Endothelial cell of umbilical vein (primary cell): Measurements from ENCODE around the gene MCC. TPM values are rescaled to one million over a fixed set of nuclear protein-coding genes. Genes with fewer than 3 reads are reported as not detected.

Experiments used
- BruUV-seq: library from RNA; stranded (reverse); fragments of 400-500 nt; replicated peaks from 2 replicates; lab custom pipeline; 2021; lab: Mats Ljungman, UMichigan
- CTCF ChIA-PET: fragments of 300-600, 350-600 bp; sonication (Branson Sonifier 250); formaldehyde crosslinking; loops from one replicate; lab custom pipeline; 2021; ENCODE audit warnings: antibody characterized with exemption, inconsistent platforms; lab: Charles Lee
- POLR2A ChIA-PET: fragments of 300-600, 350-600 bp; sonication (Branson Sonifier 250); formaldehyde crosslinking; loops from one replicate; lab custom pipeline; 2021; ENCODE audit warnings: antibody characterized with exemption, inconsistent platforms; lab: Charles Lee
- DNase-seq: peaks from one replicate; pipeline ENCODE4 v3.0.0-alpha.2; 2011; ENCODE audit warnings: low read depth, low spot score
- FAIRE-seq: peaks from 2 replicates; lab custom pipeline; 2011; peaks lifted over from hg19 to GRCh38; lab: Jason Lieb, UNC
- H2AFZ ChIP-seq: 2 replicates; pipeline ENCODE4 v1.6.0; 2012; ENCODE audit warnings: low read depth, low read length, control low read depth, inconsistent platforms
- H3K27ac ChIP-seq: 2 replicates; pipeline ENCODE4 v1.5.1; 2011; ENCODE audit warnings: low read depth, mild to moderate bottlenecking, control low read depth, low read length, moderate library complexity; ENCODE audit not compliant: insufficient read depth
- H3K27me3 ChIP-seq, 2 experiments: 2 replicates each; pipeline versions ENCODE4 v1.6.0 to v1.6.1; 2011; ENCODE audit warnings: low read length in 2 of 2, mixed read lengths in 1 of 2; ENCODE audit not compliant: control insufficient read depth in 2 of 2, insufficient read depth in 2 of 2
- H3K36me3 ChIP-seq, 2 experiments: 2 replicates in 1 of 2; 3 replicates in 1 of 2; pipeline ENCODE4 v1.5.1; 2011; ENCODE audit warnings: low read length in 2 of 2, mild to moderate bottlenecking in 1 of 2, moderate library complexity in 1 of 2; ENCODE audit not compliant: control insufficient read depth in 2 of 2, insufficient read depth in 2 of 2; ENCODE audit errors: extremely low read depth in 1 of 2
- H3K4me1 ChIP-seq: 3 replicates; pipeline ENCODE4 v1.5.1; 2011; ENCODE audit warnings: mild to moderate bottlenecking, low read length; ENCODE audit not compliant: control insufficient read depth, insufficient read depth; ENCODE audit errors: extremely low read depth
- H3K4me2 ChIP-seq: 2 replicates; pipeline ENCODE4 v1.6.1; 2011; ENCODE audit warnings: low read length, control low read depth, mixed read lengths; ENCODE audit not compliant: insufficient read depth
- H3K4me3 ChIP-seq, 3 experiments: fragments of 200-600 bp in 1 of 3; sonication (generic), shearing (Covaris generic) in 1 of 3; replicated peaks in 1 of 3; 2 replicates each; pipeline ENCODE4 v1.5.1; 2011 to 2016; ENCODE audit warnings: control low read depth in 3 of 3, low read length in 3 of 3, mild to moderate bottlenecking in 2 of 3, inconsistent platforms in 1 of 3, low read depth in 1 of 3, moderate library complexity in 1 of 3; ENCODE audit not compliant: insufficient read depth in 1 of 3
- H3K79me2 ChIP-seq: 2 replicates; pipeline ENCODE4 v1.6.0; 2012; ENCODE audit warnings: low read length, inconsistent platforms; ENCODE audit not compliant: control insufficient read depth, insufficient read depth
- H3K9ac ChIP-seq: replicated peaks from 2 replicates; pipeline ENCODE3; 2011; ENCODE audit warnings: low read length, control low read depth; ENCODE audit not compliant: insufficient read depth; ENCODE audit errors: extremely low read depth
- H3K9me1 ChIP-seq: replicated peaks from 3 replicates; pipeline ENCODE4 v1.6.0; 2011; ENCODE audit warnings: mild to moderate bottlenecking, low read length; ENCODE audit not compliant: control insufficient read depth, insufficient read depth; ENCODE audit errors: extremely low read depth
- H3K9me3 ChIP-seq: replicated peaks from 2 replicates; pipeline ENCODE4 v1.5.1; 2012; ENCODE audit warnings: low read length, inconsistent platforms; ENCODE audit not compliant: control insufficient read depth, insufficient read depth
- H4K20me1 ChIP-seq: replicated peaks from 2 replicates; pipeline ENCODE3; 2011; ENCODE audit warnings: mild to moderate bottlenecking, low read length; ENCODE audit not compliant: control insufficient read depth, insufficient read depth; ENCODE audit errors: extremely low read depth
- EZH2 ChIP-seq: IDR thresholded peaks from 2 replicates; pipeline ENCODE4 v1.6.1; 2012; ENCODE audit warnings: borderline replicate concordance, low read depth, mild to moderate bottlenecking, moderate library complexity, low read length, inconsistent platforms; ENCODE audit not compliant: severe bottlenecking
- FOS ChIP-seq: IDR thresholded peaks from 2 replicates; pipeline ENCODE4 v1.6.1; 2011; ENCODE audit warnings: mild to moderate bottlenecking, low read length, moderate library complexity, borderline replicate concordance; ENCODE audit not compliant: insufficient read depth
- GATA2 ChIP-seq: IDR thresholded peaks from 2 replicates; pipeline ENCODE4 v1.7.0; 2011; ENCODE audit warnings: low read depth, mild to moderate bottlenecking, moderate library complexity, mixed read lengths, low read length; ENCODE audit not compliant: insufficient read length, insufficient read depth
- JUN ChIP-seq: IDR thresholded peaks from 2 replicates; pipeline ENCODE4 v1.6.1; 2011; ENCODE audit warnings: borderline replicate concordance, low read depth; ENCODE audit not compliant: insufficient read length, insufficient read depth
- MYC ChIP-seq: IDR thresholded peaks from one replicate; pipeline ENCODE4 v1.6.1; 2011; ENCODE audit warnings: mild to moderate bottlenecking, low read depth, low read length
- POLR2A ChIP-seq: IDR thresholded peaks from 2 replicates; pipeline ENCODE4 v1.6.1; 2012; ENCODE audit warnings: low read depth, mild to moderate bottlenecking, control low read depth, low read length
- POLR2AphosphoS5 ChIP-seq: IDR thresholded peaks from 2 replicates; pipeline ENCODE4 v1.6.1; 2012; ENCODE audit warnings: low read depth, mild to moderate bottlenecking, control low read depth, low read length, moderate library complexity; ENCODE audit not compliant: insufficient read depth
- dilution Hi-C: fragments of 300-500 bp; cut with MboI; formaldehyde crosslinking; loops from one replicate; pipeline ENCODE4 v1.15.0; 2019; ENCODE audit warnings: low sequenced_read_pairs; ENCODE audit not compliant: extremely low pct_ligation_motif_present
- intact Hi-C: fragments of 100-400 bp; cut with micrococcal nuclease; formaldehyde crosslinking; loops from one replicate; pipeline ENCODE4 v1.10.0; 2022
- polyA plus RNA-seq, 4 experiments: library from polyadenylated mRNA; depleted of rRNA in 3 of 4; stranded (reverse) in 3 of 4; unstranded in 1 of 4; fragments of >200 nt; gene quantifications; 2 replicates each; pipeline versions ENCODE4 v1.2.1 to v1.2.3, GENCODE V29; 2011 to 2012; ENCODE audit warnings: missing spikeins in 1 of 4
- total RNA-seq: library from RNA; stranded (reverse); gene quantifications from 2 replicates; pipeline ENCODE4 v1.2.3, GENCODE V29; 2021
- TF ChIP-seq, protein P1 (sequence below), 2 donors: IDR thresholded peaks; 1 replicate in 1 of 2; 2 replicates in 1 of 2; pipeline ENCODE4 v1.5.1; 2011; ENCODE audit warnings: low read length in 2 of 2, mild to moderate bottlenecking in 2 of 2, moderate library complexity in 2 of 2, control low read depth in 1 of 2, inconsistent platforms in 1 of 2, low read depth in 1 of 2; ENCODE audit not compliant: insufficient read depth in 1 of 2; ENCODE audit errors: extremely low read depth in 1 of 2
- TF ChIP-seq, protein P2 (sequence below): IDR thresholded peaks from 2 replicates; pipeline ENCODE4 v1.6.1; 2011; ENCODE audit not compliant: insufficient read depth, insufficient read length

MCC gene
- total and polyA plus RNA-seq, 2 donors (not counting 3 experiments of a cell fraction or from before 2014, with no cell fraction given), result 6.9 to 27.5 TPM

GRCh38 chr5:113133211-113133975, 354.9 kb downstream of the MCC start:
- CTCF ChIA-PET, result no interaction called here

DNA sequence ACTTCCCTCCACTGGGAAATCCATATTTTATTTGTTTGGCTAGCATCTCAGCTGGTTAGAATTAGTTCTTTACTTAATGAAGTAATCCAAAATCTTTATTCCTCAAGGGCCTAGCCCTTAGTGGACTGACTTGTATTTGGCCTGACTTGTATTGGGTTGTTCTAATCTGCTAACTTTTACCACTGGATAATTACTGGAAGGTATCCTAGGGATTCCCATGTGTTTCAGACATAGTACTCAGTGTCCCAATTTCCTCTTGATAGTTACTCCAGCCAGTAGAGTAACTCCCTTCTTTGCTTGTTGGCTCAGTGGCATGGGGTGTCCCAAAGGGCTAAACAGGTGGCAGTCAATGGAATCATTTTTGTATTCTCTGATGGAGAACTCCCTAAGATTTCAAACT, 355.7 kb downstream of the MCC start:
- Histone ChIP-seq H3K27me3 (no peaks in the 10 kb centered on the region), H3K9me1 (no peaks in the 10 kb centered on the region), H3K4me3 (no peak overlapping the region), H3K4me1 (no peaks in the 10 kb centered on the region), H4K20me1 (no peaks in the 10 kb centered on the region), H3K27ac (no peak overlapping the region), H3K79me2 (no peaks in the 10 kb centered on the region), H3K9me3 (no peaks in the 10 kb centered on the region), H3K9ac (no peak overlapping the region), H3K4me2 (no peak overlapping the region), H3K36me3 (no peaks in the 10 kb centered on the region), H2AFZ (no peak overlapping the region)
- TF ChIP-seq MYC (no peak), JUN (no peak), FOS (no peak), POLR2A (no peak), GATA2 (no peak), EZH2 (no peak), POLR2AphosphoS5 (no peak)
- TF ChIP-seq, protein P1, sequence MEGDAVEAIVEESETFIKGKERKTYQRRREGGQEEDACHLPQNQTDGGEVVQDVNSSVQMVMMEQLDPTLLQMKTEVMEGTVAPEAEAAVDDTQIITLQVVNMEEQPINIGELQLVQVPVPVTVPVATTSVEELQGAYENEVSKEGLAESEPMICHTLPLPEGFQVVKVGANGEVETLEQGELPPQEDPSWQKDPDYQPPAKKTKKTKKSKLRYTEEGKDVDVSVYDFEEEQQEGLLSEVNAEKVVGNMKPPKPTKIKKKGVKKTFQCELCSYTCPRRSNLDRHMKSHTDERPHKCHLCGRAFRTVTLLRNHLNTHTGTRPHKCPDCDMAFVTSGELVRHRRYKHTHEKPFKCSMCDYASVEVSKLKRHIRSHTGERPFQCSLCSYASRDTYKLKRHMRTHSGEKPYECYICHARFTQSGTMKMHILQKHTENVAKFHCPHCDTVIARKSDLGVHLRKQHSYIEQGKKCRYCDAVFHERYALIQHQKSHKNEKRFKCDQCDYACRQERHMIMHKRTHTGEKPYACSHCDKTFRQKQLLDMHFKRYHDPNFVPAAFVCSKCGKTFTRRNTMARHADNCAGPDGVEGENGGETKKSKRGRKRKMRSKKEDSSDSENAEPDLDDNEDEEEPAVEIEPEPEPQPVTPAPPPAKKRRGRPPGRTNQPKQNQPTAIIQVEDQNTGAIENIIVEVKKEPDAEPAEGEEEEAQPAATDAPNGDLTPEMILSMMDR (IDR thresholded peaks at IDR 0.05; ENCODE audit: extremely low read depth in 1 of 2, insufficient read depth in 1 of 2, low read depth in 1 of 2, low read length in 2 of 2), result no peak
- TF ChIP-seq, protein P2, sequence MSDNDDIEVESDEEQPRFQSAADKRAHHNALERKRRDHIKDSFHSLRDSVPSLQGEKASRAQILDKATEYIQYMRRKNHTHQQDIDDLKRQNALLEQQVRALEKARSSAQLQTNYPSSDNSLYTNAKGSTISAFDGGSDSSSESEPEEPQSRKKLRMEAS, result no peak
- dilution Hi-C loops (no loop called here), intact Hi-C loops (no loop called here)
- FAIRE-seq, result no peak
- POLR2A ChIA-PET, result no interaction called here
- no peak for DNase-seq
- no TSS peak for BruUV-seq
- CTCF ChIA-PET, result no interaction called here

More at GRCh38 chr5:113133211-113133975, 354.9 kb downstream of the MCC start:
- no peak overlapping the region for H3K27ac ChIP-seq
- dilution Hi-C loops, result no loop called here
- H3K27me3 ChIP-seq, result no peaks in the 10 kb centered on the region
- TF ChIP-seq JUN (no peak), POLR2AphosphoS5 (no peak)
- no peaks in the 10 kb centered on the region for H3K79me2 ChIP-seq
- no peak overlapping the region for H3K4me3 ChIP-seq
- H3K9me3 ChIP-seq, result no peaks in the 10 kb centered on the region
- no peaks in the 10 kb centered on the region for H3K4me1 ChIP-seq
- POLR2A ChIA-PET, result no interaction called here
- H3K9me1 ChIP-seq, result no peaks in the 10 kb centered on the region
- H4K20me1 ChIP-seq, result no peaks in the 10 kb centered on the region
- FAIRE-seq (peak; percentile 43), DNase-seq (no peak)
- intact Hi-C loops, result no loop called here
- no peak overlapping the region for H2AFZ ChIP-seq
- no TSS peak for BruUV-seq
- no peak overlapping the region for H3K4me2 ChIP-seq
- H3K9ac ChIP-seq, result no peak overlapping the region
- H3K36me3 ChIP-seq, result no peaks in the 10 kb centered on the region
